Hair follicular keratinocyte (primary cell): ENCODE data around the gene NPFFR2. TPM values are rescaled to one million over a fixed set of nuclear protein-coding genes. Genes with fewer than 3 reads are reported as not detected.

Experiments used
- total RNA-seq: library from RNA; depleted of rRNA; stranded (reverse); fragments of >200 nt; gene quantifications from 2 replicates; pipeline ENCODE4 v1.2.3, GENCODE V29; 2015

The NPFFR2 gene
- total RNA-seq, result not detected in 2 replicates

GRCh38 chr4:72031868-72032608 is at the start of gene NPFFR2:
TSS of gene NPFFR2 (plus strand) at chr4:72032000. CDS start at chr4:72128592, 96,592 bp downstream.

Other genes starting within 250 kb of the NPFFR2 start
- gene GC, start 247.9 kb upstream of the NPFFR2 start, total RNA-seq, result not detected in 2 replicates